ENCODE results near the gene RIC8A. TPM values are rescaled to one million over a fixed set of nuclear protein-coding genes. Genes with fewer than 3 reads are reported as not detected.
A peak's percentile ranks its signal among the peaks of the same experiment; 100 is the strongest.
"Not testable (repeated sequence)": the region's sequence is repeated elsewhere in the genome, so short reads cannot be mapped to it uniquely, and the experiment has no call there.

RIC8A gene
- total RNA-seq, 1 donor from 2014 or later: 135 TPM

DNA sequence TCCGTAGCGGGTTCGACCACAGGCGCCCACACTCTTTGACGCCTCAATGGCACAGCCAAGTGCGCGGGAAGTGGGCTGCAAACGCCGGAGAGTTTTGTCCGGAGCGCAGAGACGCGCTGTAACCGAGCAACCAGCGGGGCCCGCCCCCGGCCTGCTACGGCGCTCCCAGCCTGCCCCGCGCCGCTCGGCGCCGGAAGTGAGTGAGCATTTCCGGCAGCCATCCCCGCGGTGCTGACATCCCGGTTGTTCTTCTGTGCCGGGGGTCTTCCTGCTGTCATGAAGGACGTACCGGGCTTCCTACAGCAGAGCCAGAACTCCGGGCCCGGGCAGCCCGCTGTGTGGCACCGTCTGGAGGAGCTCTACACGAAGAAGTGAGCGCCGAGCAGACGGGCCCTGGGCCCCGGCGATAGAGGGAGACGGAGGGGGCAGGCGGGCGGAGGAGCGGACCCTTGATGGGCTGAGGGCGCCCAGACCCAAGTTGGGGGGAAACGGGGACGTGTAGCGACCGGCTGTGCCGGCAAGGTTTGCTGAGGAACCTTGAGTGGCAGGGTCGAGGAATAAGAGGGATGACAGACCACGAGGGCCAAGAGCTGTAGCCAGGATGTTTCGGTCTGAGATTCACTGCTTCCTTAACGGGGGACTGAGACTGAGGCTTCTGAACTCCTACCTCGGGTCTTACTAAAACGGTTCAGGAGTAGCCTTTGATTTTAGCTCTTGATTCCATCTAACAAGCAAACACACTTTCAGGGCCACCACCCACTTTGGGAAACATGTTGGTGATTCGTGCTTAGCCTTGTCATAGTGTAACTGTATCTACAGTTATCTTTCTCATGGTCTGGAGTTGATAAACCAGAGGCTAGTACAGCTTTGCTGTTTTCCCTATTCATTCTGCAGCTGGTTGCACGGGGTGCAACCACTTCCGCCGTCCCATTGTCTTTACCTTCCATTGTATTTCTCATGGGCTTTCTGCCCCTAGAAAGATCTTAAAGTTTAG, 29.6 kb downstream of the RIC8A start, which contains the start of gene PSMD13:
Gene PSMD13, plus strand, starts transcription at position 203 of the 994 bp plus-strand sequence. Its CDS starts 74 bp downstream, at position 277.
- FAIRE-seq (no peak), DNase-seq (ENCODE audit: low spot score in 2 of 2) (peak; percentile 93 to 94)

- DNase-seq (ENCODE audit: low spot score in 2 of 2); FAIRE-seq: not testable (repeated sequence)
These were observed 30.8 kb downstream of the RIC8A start for GRCh38 chr11:238346-238745.

GRCh38 chr11:240315-240714, 32.8 kb downstream of the RIC8A start:
- no peak for DNase-seq (ENCODE audit: low spot score in 2 of 2)
- no peak for FAIRE-seq

- DNase-seq (ENCODE audit: low spot score in 2 of 2) (no peak), FAIRE-seq (no peak)
These were observed 34.1 kb downstream of the RIC8A start for GRCh38 chr11:241634-242033.

DNA sequence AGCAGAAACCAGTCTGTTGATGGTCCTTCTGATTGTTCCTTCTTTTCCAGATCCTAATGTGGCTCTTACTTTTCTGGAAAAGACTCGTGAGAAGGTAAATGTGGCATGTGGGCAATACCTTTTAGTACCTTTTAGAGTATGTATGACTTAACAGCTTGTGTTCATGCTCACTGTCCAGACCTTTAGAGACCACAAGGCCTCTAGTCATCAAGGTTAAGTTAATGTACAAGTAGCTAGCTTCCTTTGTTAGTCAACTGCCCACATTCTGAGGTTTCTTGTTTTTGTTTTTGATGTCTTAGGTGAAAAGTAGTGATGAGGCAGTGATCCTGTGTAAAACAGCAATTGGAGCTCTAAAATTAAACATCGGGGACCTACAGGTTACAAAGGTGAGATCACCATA, 36.9 kb downstream of the RIC8A start:
- no peak for FAIRE-seq
- no peak for DNase-seq (ENCODE audit: low spot score in 2 of 2)

- FAIRE-seq (no peak), DNase-seq (ENCODE audit: low spot score in 2 of 2) (no peak)
These were observed 41.6 kb downstream of the RIC8A start for GRCh38 chr11:249062-249461.

- no peak for FAIRE-seq
These were observed 42.8 kb downstream of the RIC8A start for GRCh38 chr11:250274-250673.

GRCh38 chr11:250740-251299, 43.3 kb downstream of the RIC8A start:
- DNase-seq (ENCODE audit: low spot score in 2 of 2): peak in 1 of 2 donors; percentile 44
- no peak for FAIRE-seq

More at GRCh38 chr11:250274-250673, 42.8 kb downstream of the RIC8A start:
- DNase-seq (ENCODE audit: low spot score in 2 of 2): no peak

DNA sequence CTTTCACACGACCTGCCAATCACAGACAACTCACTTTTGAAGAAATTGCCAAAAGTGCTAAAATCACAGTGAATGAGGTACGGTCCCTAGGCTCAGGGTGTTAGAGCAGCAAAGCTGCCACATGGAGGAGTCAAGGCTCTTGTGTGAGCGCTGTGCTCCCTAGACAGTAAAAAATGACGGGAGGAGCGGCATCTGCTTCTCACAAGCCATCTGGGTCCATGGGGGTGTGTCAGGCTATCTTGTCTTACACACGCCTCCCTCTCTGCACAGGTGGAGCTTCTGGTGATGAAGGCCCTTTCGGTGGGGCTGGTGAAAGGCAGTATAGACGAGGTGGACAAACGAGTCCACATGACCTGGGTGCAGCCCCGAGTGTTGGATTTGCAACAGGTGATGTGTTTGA, 44.0 kb downstream of the RIC8A start:
- no peak for FAIRE-seq

GRCh38 chr11:252666-253065, 45.2 kb downstream of the RIC8A start:
- FAIRE-seq: no peak

More for the DNA sequence above, 44.0 kb downstream of the RIC8A start:
- DNase-seq (ENCODE audit: low spot score in 2 of 2): no peak

DNA sequence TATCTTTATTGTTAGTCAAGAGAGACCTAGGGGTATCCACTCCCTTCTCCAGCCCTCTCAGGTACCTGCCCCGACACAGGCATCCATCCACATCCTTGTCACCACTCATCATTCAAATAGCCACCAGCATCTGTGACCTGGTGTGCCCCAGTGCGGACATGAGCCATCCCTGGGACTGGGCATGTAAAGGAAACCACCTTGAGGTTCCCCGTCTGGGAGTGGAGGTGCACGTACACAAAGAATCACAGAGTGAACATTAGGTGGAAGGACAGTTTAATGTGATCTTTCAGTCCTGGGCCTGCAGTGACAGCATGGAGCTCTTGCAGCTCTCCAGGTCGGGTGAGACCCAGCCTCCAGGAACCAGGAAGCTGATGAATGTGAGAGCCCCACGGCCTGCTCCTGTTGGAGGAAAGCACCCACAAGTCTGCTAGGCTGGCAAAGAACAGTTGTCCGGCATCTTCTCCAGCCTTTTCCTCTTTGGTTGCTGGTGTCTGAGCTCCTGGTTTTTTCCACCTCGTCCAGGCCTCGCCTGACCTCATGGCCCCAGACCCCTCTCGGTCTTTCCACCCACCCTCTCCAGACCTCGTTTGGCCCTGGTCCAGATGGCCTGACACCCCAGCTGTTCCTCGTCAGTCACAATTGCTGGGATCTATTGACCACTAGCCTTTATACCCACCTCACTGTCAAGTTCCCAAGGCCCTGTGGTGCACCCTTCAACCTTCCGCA, 45.8 kb downstream of the RIC8A start:
- FAIRE-seq: no peak
- no peak for DNase-seq (ENCODE audit: low spot score in 2 of 2)

More at GRCh38 chr11:252666-253065, 45.2 kb downstream of the RIC8A start:
- DNase-seq (ENCODE audit: low spot score in 2 of 2): no peak

- no peak for FAIRE-seq
- DNase-seq (ENCODE audit: low spot score in 2 of 2): no peak
These were observed 46.4 kb downstream of the RIC8A start for GRCh38 chr11:253886-254270.

- DNase-seq (ENCODE audit: low spot score in 2 of 2): no peak
- no peak for FAIRE-seq
These were observed 47.7 kb downstream of the RIC8A start for GRCh38 chr11:255176-255575.

GRCh38 chr11:255816-256215, 48.3 kb downstream of the RIC8A start:
- FAIRE-seq (no peak), DNase-seq (ENCODE audit: low spot score in 2 of 2) (no peak)

DNA sequence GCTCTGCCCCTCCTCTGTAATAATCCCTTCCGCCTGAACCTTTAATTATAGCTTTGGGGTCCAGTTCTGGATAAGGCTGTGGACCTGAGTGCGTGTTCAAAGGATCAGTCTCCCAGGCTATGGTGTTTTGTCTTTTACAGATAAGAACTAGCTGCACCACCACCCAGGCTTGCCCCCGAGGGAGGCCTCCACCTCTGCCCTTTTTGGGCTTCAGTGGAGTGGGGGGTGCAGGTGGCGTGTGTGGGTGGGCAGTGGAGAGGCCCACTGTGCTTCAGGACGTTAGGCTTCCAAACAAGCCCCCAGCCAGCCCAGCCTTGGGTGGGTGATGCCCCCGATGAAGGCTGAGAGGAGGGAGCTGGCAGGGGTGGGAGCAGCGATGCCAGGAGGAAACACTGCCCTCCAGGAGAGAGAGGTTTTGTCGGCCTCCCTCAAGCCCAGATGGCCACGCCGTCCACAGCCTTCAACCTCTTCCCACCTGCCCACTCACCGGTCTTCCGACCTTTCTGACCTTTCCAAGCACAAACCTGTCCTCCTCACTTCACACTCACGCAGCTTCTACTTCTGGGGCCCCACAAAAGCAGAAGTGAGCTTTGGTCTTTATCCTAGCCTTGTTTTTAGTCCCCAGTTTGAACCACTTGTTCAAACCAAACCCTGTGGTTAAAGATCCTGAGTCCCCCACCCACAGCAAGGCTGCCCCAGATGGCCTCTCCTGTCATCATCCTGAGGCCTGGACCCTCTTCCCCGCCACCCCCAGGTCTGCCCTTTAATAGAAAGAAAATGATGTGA, 49.6 kb downstream of the RIC8A start:
- FAIRE-seq (no peak), DNase-seq (ENCODE audit: low spot score in 2 of 2) (no peak)

DNA sequence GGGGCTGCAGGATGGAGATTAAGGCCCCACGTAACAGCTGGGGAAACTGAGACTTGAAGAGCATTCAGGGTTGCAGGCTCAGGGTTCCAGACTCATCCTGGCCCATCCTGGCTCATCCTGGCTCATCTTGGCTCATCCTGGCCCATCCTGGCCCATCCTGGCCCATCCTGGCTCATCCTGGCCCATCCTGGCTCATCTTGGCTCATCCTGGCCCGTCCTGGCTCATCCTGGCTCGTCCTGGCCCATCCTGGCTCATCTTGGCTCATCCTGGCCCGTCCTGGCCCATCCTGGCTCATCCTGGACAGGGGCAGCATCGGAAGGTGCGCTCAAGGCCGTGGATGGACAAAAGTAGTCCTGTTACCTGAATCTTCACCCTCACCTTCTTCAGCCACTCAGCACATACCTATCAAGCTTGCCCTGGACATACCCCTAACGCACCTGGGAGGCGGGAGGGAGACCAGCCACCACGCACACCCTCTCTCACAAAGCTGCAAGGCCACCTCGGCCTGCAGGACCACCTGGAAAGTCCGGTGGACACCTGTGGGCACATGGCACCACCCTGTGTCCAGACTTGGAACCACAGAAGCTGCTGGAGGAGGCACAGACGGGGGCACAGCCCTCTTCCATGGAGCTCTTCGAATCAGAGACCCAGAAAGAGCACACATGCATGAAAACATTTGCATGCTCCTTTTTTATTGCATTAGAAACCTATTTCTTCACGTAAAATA, 50.4 kb downstream of the RIC8A start:
- DNase-seq (ENCODE audit: low spot score in 2 of 2) (no peak), FAIRE-seq (no peak)

- no peak for DNase-seq (ENCODE audit: low spot score in 2 of 2)
- FAIRE-seq: no peak
These were observed 51.9 kb downstream of the RIC8A start for GRCh38 chr11:259413-259812.

- DNase-seq (ENCODE audit: low spot score in 2 of 2) (no peak), FAIRE-seq (no peak)
These were observed 54.1 kb downstream of the RIC8A start for GRCh38 chr11:261624-262023.
